PC-3 (cell line): Measurements from ENCODE around the gene FGFR2.

Experiments
- CTCF ChIP-seq: fragments of 300-600 bp; sonication (generic); conservative IDR thresholded peaks from 2 replicates; pipeline ENCODE4 v1.5.1; 2017; ENCODE audit warnings: antibody characterized with exemption, low read depth, mild to moderate bottlenecking, low read length
- EZH2 ChIP-seq: fragments of 300-600 bp; sonication (generic); IDR thresholded peaks from one replicate; pipeline ENCODE4 v1.6.1; 2017; ENCODE audit warnings: antibody characterized with exemption, mild to moderate bottlenecking, low read length; ENCODE audit not compliant: unreplicated experiment
- EZH2phosphoT487 ChIP-seq: fragments of 300-600 bp; sonication (generic); IDR thresholded peaks from 2 replicates; pipeline ENCODE4 v1.6.1; 2018; ENCODE audit warnings: mild to moderate bottlenecking, antibody characterized with exemption, low read length, borderline replicate concordance

GRCh38 chr10:121600611-121601010 lies 2.4 kb upstream of the FGFR2 start:
- TF ChIP-seq EZH2phosphoT487 (no peak), CTCF (no peak), EZH2 (no peak)
